Esophagus mucosa (tissue), 1 donor: Measurements from ENCODE around the gene RLN1. TPM values are rescaled to one million over a fixed set of nuclear protein-coding genes. Genes with fewer than 3 reads are reported as not detected.
"Not testable (repeated sequence)": the region's sequence is repeated elsewhere in the genome, so short reads cannot be mapped to it uniquely, and the experiment has no call there.

Experiments
- ATAC-seq: fragments of 200-7000 bp; cut with Tn5 transposase; one replicate; pipeline ENCODE4 v1.9.1; 2020
- total RNA-seq: library from RNA; stranded (reverse); gene quantifications from one replicate; pipeline ENCODE4 v1.2.4, GENCODE V29; 2023
- donor health status: DM: yes; HTN: yes; CAD: no.

The RLN1 gene
- total RNA-seq, 1 donor from 2014 or later: not detected

DNA sequence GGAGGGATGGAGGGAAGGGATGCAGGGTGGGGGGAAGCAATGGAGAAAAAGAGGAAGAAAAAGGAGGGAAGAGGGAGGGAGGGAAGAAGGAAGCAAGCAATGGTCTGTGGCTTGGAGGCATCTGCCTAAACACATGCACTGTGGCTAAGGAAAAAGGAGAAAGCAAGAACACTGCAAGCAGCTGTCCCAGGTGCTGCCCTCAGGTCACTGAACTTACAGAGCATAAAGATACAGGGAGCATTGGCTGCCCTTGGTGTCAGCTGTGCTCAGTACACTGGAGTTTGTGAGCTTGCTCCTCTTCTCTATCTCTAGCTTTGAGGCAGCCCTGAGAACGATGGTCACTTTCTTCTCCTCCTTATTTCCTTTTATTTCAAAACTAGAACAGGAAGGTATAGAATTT lies 18.1 kb downstream of the RLN1 start:
- ATAC-seq: not testable (repeated sequence)

DNA sequence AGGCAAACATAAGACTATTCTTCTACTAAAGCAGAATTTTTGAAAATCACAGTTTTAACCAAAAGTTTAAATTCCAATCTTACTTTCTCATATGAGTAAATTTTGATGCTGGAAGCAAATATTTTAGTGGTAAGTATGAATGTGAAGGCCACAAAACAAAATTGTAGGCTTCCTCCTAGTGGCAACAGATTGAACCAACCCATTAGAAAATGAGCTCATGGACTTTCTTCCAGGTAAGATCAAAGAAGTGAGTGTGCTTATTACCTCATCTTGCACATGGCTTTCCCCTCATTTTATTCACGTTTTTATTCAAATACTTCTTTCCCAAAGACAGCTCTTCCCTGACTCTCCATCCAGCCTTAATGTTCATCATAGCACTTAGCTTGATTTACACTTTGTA lies 18.6 kb downstream of the RLN1 start:
- ATAC-seq: no peak

DNA sequence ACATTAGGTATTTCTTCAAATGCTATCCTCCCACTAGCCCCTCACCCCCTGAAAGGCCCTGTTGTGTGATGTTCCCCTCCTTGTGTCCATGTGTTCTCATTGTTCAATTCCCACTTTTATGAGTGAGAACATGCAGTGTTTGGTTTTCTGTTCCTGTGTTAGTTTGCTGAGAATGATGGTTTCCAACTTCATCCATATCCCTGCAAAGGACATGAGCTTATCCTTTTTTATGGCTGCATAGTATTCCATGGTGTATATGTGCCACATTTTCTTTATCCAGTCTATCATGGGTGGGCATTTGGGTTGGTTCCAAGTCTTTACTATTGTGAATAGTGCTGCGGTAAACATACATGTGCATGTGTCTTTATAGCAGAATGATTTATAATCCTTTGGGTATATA lies 23.3 kb downstream of the RLN1 start:
- ATAC-seq: not testable (repeated sequence)

- ATAC-seq: no peak
Measured at GRCh38 chr9:5315187-5315923, 24.3 kb downstream of the RLN1 start.

DNA sequence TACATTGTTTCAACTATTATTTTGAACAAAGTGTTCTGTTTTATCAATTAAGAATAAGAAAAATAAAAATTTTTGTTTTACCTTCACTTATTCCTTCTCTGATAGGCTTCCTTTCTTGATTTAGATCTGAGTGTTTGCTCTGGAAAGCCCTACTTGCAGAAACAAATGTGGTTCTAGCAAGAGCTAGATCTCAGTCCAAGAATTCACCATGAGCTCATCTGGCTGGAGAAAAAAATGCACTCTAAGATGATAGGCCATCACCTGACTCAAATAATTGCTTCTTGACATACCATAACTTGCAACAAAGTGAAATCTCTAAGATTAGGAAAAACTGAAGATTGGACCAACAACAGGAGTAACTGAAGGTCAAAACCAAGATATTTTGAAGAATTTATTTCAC lies 28.8 kb downstream of the RLN1 start:
- no peak for ATAC-seq

- ATAC-seq: no peak
Measured at GRCh38 chr9:5305741-5306140, 33.9 kb downstream of the RLN1 start.

GRCh38 chr9:5303840-5304795 lies 35.6 kb downstream of the RLN1 start, which contains the start of gene RLN2:
Gene RLN2 (minus strand): TSS chr9:5304716. CDS start chr9:5304580, 136 bp downstream.
- peak; percentile 100 for ATAC-seq

- ATAC-seq: no peak
Measured at GRCh38 chr9:5301544-5301943, 38.1 kb downstream of the RLN1 start.

- no peak for ATAC-seq
Measured at GRCh38 chr9:5292141-5292540, 47.5 kb downstream of the RLN1 start.

- ATAC-seq: no peak
Measured at GRCh38 chr9:5288591-5288990, 51.1 kb downstream of the RLN1 start.

DNA sequence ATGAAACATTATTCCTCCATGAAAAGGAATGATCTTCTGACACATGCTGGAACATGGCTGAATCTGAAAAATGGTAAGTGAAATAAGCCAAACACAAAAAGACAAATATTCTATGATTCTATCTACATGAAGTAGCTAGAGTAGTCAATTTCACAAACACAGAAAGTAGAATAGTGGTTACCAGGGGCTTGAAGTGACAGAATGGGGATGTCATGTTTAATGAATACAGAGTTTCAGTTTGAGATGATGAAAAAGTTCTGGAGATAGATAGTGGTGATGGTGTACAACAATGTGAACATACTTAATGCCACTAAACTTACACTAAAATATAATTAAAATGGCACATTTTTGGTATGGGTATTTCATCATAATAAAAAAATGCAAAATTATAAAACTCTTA lies 53.4 kb downstream of the RLN1 start:
- ATAC-seq: no peak

Other genes with a start within 250 kb of the RLN1 start
- gene INSL6, start 154.2 kb downstream of the RLN1 start, total RNA-seq: not detected
- gene INSL4, start 108.5 kb downstream of the RLN1 start, total RNA-seq: not detected
- not detected for gene RLN2, start 35.2 kb downstream of the RLN1 start, total RNA-seq
- 28.1 TPM for gene PLGRKT, start 98.0 kb upstream of the RLN1 start, total RNA-seq
- gene CD274, start 110.7 kb upstream of the RLN1 start, total RNA-seq: 1.5 TPM
- 0.32 TPM for gene PDCD1LG2, start 170.7 kb upstream of the RLN1 start, total RNA-seq